Dedifferentiated amniotic fluid mesenchymal stem cell (primary cell): ENCODE data around the gene ARHGAP12.
"Not testable (repeated sequence)": the region's sequence is repeated elsewhere in the genome, so short reads cannot be mapped to it uniquely, and the experiment has no call there.

Source experiments
- DNase-seq: peaks from one replicate; pipeline ENCODE4 v3.0.0-alpha.2; 2016; ENCODE audit errors: extremely low spot score

The ARHGAP12 gene

GRCh38 chr10:31924833-31925232 lies 3.8 kb downstream of the ARHGAP12 start:
- no peak for DNase-seq

GRCh38 chr10:31923389-31923788 lies 5.2 kb downstream of the ARHGAP12 start:
- no peak for DNase-seq

GRCh38 chr10:31921031-31921430 lies 7.6 kb downstream of the ARHGAP12 start:
- no peak for DNase-seq

- DNase-seq: no peak
Observed at GRCh38 chr10:31920538-31920937, 8.1 kb downstream of the ARHGAP12 start.

GRCh38 chr10:31918671-31919409 lies 9.8 kb downstream of the ARHGAP12 start:
- DNase-seq: no peak

- no peak for DNase-seq
Observed at GRCh38 chr10:31914370-31914769, 14.3 kb downstream of the ARHGAP12 start.

- no peak for DNase-seq
Observed at GRCh38 chr10:31912898-31913850, 15.5 kb downstream of the ARHGAP12 start.

- no peak for DNase-seq
Observed at GRCh38 chr10:31912289-31912688, 16.3 kb downstream of the ARHGAP12 start.

- no peak for DNase-seq
Observed at GRCh38 chr10:31910016-31910415, 18.6 kb downstream of the ARHGAP12 start.

- no peak for DNase-seq
Observed at GRCh38 chr10:31908157-31908556, 20.5 kb downstream of the ARHGAP12 start.

- no peak for DNase-seq
Observed at GRCh38 chr10:31906039-31906438, 22.6 kb downstream of the ARHGAP12 start.

GRCh38 chr10:31905586-31905985 lies 23.0 kb downstream of the ARHGAP12 start:
- no peak for DNase-seq

GRCh38 chr10:31902625-31903024 lies 26.0 kb downstream of the ARHGAP12 start:
- DNase-seq: no peak

- no peak for DNase-seq
Observed at GRCh38 chr10:31897506-31897905, 31.1 kb downstream of the ARHGAP12 start.

GRCh38 chr10:31896968-31897384 lies 31.7 kb downstream of the ARHGAP12 start:
- DNase-seq: peak; percentile 59

GRCh38 chr10:31895722-31896121 lies 32.9 kb downstream of the ARHGAP12 start:
- not testable (repeated sequence) for DNase-seq

- no peak for DNase-seq
Observed at GRCh38 chr10:31888442-31888841, 40.2 kb downstream of the ARHGAP12 start.

- no peak for DNase-seq
Observed at GRCh38 chr10:31887850-31888249, 40.8 kb downstream of the ARHGAP12 start.

GRCh38 chr10:31886885-31887284 lies 41.7 kb downstream of the ARHGAP12 start:
- DNase-seq: no peak

- no peak for DNase-seq
Observed at GRCh38 chr10:31885971-31886370, 42.7 kb downstream of the ARHGAP12 start.

GRCh38 chr10:31884386-31884785 lies 44.2 kb downstream of the ARHGAP12 start:
- DNase-seq: no peak

GRCh38 chr10:31883397-31883796 lies 45.2 kb downstream of the ARHGAP12 start:
- no peak for DNase-seq

- DNase-seq: no peak
Observed at GRCh38 chr10:31878486-31878885, 50.1 kb downstream of the ARHGAP12 start.
